ENCODE results near the gene TEN1. TPM values are rescaled to one million over a fixed set of nuclear protein-coding genes. Genes with fewer than 3 reads are reported as not detected.

The TEN1 gene
- total and polyA plus RNA-seq, 2 donors (not counting 1 experiment from before 2014, with no cell fraction given): 19.8 to 34.5 TPM

GRCh38 chr17:75985986-75986385 is 6.9 kb downstream of the TEN1 start:
- H3K4me1 Mint-ChIP-seq: peaks cover 4% of the 10 kb centered on the region
- Histone ChIP-seq H3K9me3 (ENCODE audit: control extremely low read depth in 1 of 3, control insufficient read depth in 2 of 3, insufficient read depth in 1 of 3, low read length in 2 of 3) (no peaks in the 10 kb centered on the region), H3K4me1 (ENCODE audit: control insufficient read depth in 2 of 2, insufficient read depth in 2 of 2, low read length in 2 of 2) (no peaks in the 10 kb centered on the region), H2AFZ (ENCODE audit: insufficient read depth, low read depth, low read length, poor library complexity, severe bottlenecking) (no peak overlapping the region), H3K79me2 (ENCODE audit: control insufficient read depth, insufficient read depth, low read length) (peaks cover 4% of the 10 kb centered on the region), H3K27me3 (replicated peaks in 1 of 4; ENCODE audit: control extremely low read depth in 1 of 4, control insufficient read depth in 3 of 4, insufficient read depth in 4 of 4, low read length in 3 of 4) (no peaks in the 10 kb centered on the region), H3K36me3 (replicated peaks in 1 of 2; ENCODE audit: control extremely low read depth in 1 of 2, control insufficient read depth in 1 of 2, extremely low read depth in 1 of 2, insufficient read depth in 2 of 2, low read length in 1 of 2) (no peaks in the 10 kb centered on the region), H4K20me1 (ENCODE audit: control insufficient read depth, insufficient read depth, low read length, poor library complexity, severe bottlenecking) (no peaks in the 10 kb centered on the region), H3K4me3 (ENCODE audit: control extremely low read depth in 1 of 5, extremely low read depth in 1 of 5, insufficient read depth in 1 of 5, low read depth in 2 of 5, low read length in 4 of 5) (no peak overlapping the region), H3K9ac (ENCODE audit: low read length) (no peak overlapping the region), H3K27ac (ENCODE audit: low read length in 2 of 2) (no peak overlapping the region), H3K4me2 (replicated peaks; ENCODE audit: low read depth, low read length, poor library complexity, severe bottlenecking) (no peak overlapping the region)
- intact Hi-C loops (cut with micrococcal nuclease): no loop called here
- no peak overlapping the region for H3K27ac Mint-ChIP-seq
- no peak overlapping the region for H3K4me3 Mint-ChIP-seq
- ChIA-PET CTCF (no interaction called here), POLR2A (no interaction called here)
- no peaks in the 10 kb centered on the region for H3K9me3 Mint-ChIP-seq (ENCODE audit: insufficient read depth)
- TF ChIP-seq EZH2 (IDR thresholded peaks at IDR 0.05; ENCODE audit: borderline replicate concordance, insufficient read depth, low read depth, low read length, poor library complexity, severe bottlenecking) (no peak), CTCF (IDR thresholded peaks at IDR 0.05) (no peak)
- ATAC-seq (ENCODE audit: low read depth): no peak
- no peaks in the 10 kb centered on the region for H3K27me3 Mint-ChIP-seq
- no CpG with 5 or more reads among the region's 4 CpGs for WGBS (ENCODE audit: insufficient coverage)
- no peak for DNase-seq

GRCh38 chr17:75987041-75987440 is 8.0 kb downstream of the TEN1 start:
- Histone ChIP-seq H3K27ac (ENCODE audit: low read length in 2 of 2) (no peak overlapping the region), H4K20me1 (ENCODE audit: control insufficient read depth, insufficient read depth, low read length, poor library complexity, severe bottlenecking) (no peaks in the 10 kb centered on the region), H2AFZ (ENCODE audit: insufficient read depth, low read depth, low read length, poor library complexity, severe bottlenecking) (no peak overlapping the region), H3K27me3 (replicated peaks in 1 of 4; ENCODE audit: control extremely low read depth in 1 of 4, control insufficient read depth in 3 of 4, insufficient read depth in 4 of 4, low read length in 3 of 4) (no peaks in the 10 kb centered on the region), H3K36me3 (replicated peaks in 1 of 2; ENCODE audit: control extremely low read depth in 1 of 2, control insufficient read depth in 1 of 2, extremely low read depth in 1 of 2, insufficient read depth in 2 of 2, low read length in 1 of 2) (no peaks in the 10 kb centered on the region), H3K4me2 (replicated peaks; ENCODE audit: low read depth, low read length, poor library complexity, severe bottlenecking) (no peak overlapping the region), H3K9ac (ENCODE audit: low read length) (no peak overlapping the region), H3K9me3 (ENCODE audit: control extremely low read depth in 1 of 3, control insufficient read depth in 2 of 3, insufficient read depth in 1 of 3, low read length in 2 of 3) (no peaks in the 10 kb centered on the region), H3K4me1 (ENCODE audit: control insufficient read depth in 2 of 2, insufficient read depth in 2 of 2, low read length in 2 of 2) (peaks cover 0 to 8% of the 10 kb centered on the region in 2 donors), H3K4me3 (ENCODE audit: control extremely low read depth in 1 of 5, extremely low read depth in 1 of 5, insufficient read depth in 1 of 5, low read depth in 2 of 5, low read length in 4 of 5) (no peak overlapping the region), H3K79me2 (ENCODE audit: control insufficient read depth, insufficient read depth, low read length) (peaks cover 4% of the 10 kb centered on the region)
- POLR2A ChIA-PET: interaction anchor here (0.6 kb wide), 1 partner anchor 512 kb away, joined by 4 read pairs; no protein-coding TSS in a partner anchor
- no peaks in the 10 kb centered on the region for H3K9me3 Mint-ChIP-seq (ENCODE audit: insufficient read depth)
- 100% methylated on average over 2 of the region's 4 CpGs for WGBS (ENCODE audit: insufficient coverage)
- no peak overlapping the region for H3K4me3 Mint-ChIP-seq
- intact Hi-C loops (cut with micrococcal nuclease): no loop called here
- no peaks in the 10 kb centered on the region for H3K27me3 Mint-ChIP-seq
- ATAC-seq (ENCODE audit: low read depth): no peak
- CTCF ChIA-PET: interaction anchor here (0.8 to 1.5 kb wide), 2 partner anchors 10 to 14 kb away, joined by 3 to 8 read pairs; no protein-coding TSS in a partner anchor
- no peak for DNase-seq
- no peak for TF ChIP-seq CTCF (IDR thresholded peaks at IDR 0.05)
- TF ChIP-seq EZH2 (IDR thresholded peaks at IDR 0.05; ENCODE audit: borderline replicate concordance, insufficient read depth, low read depth, low read length, poor library complexity, severe bottlenecking): no peak
- H3K4me1 Mint-ChIP-seq: peaks cover 9% of the 10 kb centered on the region
- no peak overlapping the region for H3K27ac Mint-ChIP-seq
